Superior temporal gyrus (tissue), 1 donor: Measurements from ENCODE around the gene DKK2.
A peak's percentile ranks its signal among the peaks of the same experiment; 100 is the strongest.

Experiments used
- DNase-seq: peaks from one replicate; pipeline ENCODE4 v3.0.0-alpha.2; 2016; ENCODE audit errors: extremely low spot score

Gene DKK2, protein sequence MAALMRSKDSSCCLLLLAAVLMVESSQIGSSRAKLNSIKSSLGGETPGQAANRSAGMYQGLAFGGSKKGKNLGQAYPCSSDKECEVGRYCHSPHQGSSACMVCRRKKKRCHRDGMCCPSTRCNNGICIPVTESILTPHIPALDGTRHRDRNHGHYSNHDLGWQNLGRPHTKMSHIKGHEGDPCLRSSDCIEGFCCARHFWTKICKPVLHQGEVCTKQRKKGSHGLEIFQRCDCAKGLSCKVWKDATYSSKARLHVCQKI

DNA sequence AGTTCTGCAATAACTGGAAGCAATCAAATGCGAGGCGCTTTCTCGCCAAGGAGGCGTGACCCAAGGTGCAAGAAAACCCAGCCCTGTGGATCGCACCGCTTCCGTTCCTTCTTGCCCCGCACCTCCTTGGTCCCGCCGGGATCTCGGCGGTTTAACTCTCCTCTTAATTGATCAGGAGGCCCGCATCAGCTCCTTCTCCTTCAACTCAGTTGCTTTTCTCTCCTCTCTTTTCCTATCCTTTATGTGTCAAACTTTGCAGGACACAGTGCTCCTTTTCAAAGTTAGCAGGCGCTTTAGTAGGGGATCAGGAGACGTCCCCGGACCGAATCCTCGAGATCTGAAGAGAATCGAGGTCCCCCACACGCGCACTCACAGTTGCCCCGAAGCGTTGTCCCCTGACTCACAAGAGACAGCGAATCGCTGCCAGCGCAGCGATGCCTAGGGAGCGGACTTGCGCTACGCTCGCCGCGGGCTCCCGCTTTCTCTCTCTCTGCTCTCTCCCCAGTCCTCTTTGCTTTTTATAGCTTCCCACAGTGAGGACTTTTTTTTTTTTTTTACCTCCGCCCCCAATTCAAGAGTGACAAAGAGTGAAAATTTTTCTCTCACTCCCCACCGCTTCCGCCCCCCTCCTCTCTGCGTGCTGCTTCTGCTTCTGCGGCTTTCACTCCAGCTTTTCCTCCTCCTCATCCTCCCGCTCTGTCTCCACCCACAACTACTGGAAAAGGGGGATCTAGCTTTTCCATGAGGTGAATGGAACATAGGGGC lies at the start of gene DKK2:
DKK2 (minus strand) TSS at position 495 of the 765 bp plus-strand sequence. CDS start 722 bp downstream, outside the sequence.
- DNase-seq = peak; percentile 40

DNA sequence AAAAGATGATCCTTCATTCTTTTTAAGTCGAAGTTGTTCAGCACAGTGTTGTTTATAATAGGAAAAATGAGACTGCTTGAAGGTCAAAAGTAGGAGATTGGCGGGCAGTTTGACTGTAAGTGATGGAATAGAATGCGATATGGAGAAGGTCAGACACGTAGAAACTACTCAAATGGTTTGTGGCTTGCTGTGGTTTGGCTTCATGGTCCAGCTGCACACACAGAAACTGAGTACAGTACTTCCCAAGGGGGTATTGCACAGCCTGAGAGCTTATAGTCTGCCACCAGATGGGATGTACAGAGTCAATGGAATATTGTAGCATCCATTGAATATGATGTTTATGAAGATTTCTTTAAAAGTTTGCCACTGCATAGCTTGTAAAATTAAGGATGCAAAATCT lies 41.1 kb upstream of the DKK2 start:
- DNase-seq = no peak

DNA sequence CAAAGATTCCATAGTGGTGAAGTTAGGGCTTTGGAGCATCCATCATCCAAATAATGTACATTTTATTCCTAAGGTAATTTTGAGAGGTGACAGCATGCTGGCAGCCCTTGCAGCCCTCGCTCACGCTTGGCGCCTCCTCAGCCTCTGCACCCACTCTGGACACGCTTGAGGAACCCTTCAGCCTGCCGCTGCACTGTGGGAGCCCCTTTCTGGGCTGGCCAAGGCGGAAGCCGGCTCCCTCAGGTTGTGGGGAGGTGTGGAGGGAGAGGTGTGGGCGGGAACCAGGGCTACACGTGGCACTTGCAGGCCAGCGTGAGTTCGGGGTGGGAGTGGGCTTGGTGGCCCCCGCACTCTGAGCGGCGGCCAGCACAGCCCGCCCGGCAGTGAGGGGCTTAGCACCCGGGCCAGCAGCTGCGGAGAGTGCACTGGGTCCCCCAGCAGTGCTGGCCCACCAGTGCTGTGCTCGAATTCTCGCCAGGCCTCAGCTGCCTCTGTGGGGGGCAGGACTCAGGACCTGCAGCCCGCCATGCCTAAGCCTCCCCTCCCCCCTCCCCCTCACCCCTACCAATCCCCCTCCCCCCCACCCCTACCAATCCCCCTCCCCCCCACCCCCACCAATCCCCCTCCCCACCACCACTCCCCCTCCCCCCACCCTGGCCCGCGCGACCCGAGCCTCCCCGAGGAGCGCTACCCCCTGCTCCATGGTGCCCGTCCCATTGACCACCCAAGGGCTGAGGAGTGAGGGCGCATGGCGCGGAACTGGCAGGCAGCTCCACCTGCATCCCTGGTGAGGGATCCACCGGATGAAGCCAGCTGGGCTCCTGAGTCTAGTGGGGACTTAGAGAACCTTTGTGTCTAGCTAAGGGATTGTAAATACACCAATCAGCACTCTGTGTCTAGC lies 37.0 kb upstream of the DKK2 start:
- DNase-seq = no peak

DNA sequence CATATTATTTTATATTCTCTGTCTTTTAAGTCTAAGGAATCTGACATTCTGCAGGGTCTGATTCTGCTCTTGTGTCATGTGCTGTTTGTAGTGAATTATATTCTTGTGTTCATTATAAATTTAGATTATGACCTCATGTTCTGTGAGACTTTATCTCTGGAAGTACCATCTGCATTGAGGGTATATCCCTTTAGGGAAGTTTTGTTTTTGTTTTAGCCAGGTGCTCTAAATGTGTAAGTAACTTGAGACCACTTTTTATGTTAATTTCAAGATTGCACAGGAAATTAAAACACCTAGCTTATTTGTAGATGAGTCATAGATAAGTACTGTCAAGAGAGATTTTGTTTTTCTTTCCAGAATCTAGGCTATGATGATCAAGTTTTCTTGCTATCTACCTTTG lies 35.0 kb upstream of the DKK2 start:
- no peak for DNase-seq

DNA sequence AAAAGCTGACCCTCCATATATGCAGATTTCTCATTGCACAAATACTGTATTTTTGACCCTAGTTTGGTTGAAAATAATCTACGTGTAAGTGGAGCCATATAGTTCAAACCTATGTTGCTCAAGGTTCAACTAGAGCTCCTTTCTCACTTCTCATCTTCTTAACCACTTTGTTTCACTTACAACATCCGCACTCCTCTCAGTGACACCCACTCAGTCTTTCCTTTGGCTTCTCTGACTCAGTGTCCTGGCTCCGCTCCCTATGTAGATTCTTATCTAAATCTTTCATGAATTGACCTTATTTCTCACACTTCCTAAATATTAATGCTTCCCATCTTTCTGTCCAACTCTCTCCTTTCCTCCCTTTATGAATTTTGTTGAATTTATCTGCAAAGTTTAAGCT lies 32.9 kb upstream of the DKK2 start:
- no peak for DNase-seq

DNA sequence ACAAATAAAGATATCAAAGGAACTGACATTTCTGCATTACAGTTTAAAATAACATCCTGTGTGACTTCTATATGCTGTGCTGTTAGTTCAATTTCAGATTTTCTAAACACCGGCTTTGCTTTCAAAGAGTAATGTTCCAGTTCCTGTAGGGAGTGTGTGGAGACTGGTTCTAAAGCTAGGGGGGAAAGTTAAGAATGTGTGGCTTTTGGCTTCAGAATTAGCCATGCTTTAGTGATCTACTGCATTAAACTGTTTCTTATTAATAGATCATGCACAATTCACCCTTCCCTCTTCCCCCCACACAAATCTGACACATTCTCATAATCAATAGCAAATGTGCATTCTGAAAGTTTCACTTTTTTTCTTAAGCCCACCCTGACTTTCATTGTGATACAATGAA lies 32.0 kb upstream of the DKK2 start:
- no peak for DNase-seq

DNA sequence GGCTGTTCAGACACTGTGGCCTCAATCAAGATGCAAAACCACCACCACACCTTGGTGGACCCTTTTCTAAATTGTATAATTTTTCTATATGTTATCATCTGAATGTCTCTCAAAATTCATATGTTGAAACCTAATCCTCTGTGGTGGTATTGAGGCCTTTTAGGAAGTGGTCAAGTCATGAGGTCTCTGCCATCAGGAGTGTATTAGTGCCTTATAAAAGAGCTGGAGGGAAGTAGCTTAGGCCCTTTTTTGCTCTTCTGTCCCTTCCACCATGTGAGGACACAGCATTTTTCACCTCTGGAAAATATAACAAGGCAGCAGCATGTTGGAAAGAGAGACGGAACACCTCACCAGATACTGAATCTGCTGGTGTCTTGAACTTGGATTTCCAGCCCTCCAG lies 30.5 kb upstream of the DKK2 start:
- no peak for DNase-seq

DNA sequence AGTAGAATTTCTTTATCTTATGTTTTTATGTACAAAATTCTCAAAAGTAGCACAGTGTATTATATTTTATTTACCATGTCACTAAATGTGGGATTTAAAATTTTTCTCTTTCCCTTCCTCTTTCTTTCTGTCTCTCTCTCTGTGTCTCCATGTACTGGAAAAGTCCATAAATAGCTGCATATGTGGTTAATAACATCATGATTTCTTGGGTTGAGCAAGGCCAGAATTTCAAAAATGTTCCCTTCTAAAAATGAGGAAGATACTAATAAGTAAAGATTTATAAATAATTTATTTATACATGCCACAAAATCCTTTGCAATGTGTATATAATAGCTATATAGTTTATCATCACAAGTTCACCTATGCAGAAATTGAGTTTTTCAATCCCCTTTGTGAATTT lies 29.1 kb upstream of the DKK2 start:
- DNase-seq = no peak

DNA sequence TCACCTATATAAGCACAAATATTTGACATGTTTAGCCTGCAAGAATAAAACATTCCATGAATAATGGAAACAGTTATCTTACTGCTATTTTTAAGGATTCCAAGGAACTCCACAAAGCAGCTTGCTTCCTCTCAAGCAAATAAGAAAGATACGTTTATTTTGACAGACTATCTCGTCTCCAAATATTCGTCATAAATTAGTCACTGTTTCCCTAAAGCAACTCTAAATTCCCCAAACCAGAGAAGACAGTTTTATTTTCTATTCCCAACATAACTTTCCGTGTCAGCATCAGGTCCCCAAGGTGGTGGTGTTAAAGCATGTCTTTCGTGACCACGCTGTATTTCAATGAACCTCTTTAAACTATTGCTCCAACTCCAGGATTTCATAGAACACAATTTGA lies 24.3 kb upstream of the DKK2 start:
- DNase-seq = no peak

DNA sequence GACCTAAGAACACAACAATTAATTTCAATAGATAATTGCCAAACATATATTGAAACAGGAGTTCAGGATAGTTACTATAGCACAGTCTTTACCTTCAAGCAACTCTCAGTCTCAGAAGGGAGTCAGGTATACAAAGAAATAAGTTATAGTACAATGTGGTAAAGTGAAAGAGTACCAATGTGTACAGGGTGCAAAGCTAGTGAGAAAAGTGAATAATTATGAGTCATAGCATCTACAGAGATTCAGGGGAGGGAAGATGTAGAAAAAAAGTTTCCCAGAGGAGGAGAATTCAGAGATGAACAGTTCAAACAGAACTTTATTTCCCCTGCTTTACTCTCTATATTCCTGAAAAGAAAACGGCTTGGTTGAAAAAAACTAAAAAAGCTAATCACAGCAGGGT lies 22.7 kb upstream of the DKK2 start:
- no peak for DNase-seq

DNA sequence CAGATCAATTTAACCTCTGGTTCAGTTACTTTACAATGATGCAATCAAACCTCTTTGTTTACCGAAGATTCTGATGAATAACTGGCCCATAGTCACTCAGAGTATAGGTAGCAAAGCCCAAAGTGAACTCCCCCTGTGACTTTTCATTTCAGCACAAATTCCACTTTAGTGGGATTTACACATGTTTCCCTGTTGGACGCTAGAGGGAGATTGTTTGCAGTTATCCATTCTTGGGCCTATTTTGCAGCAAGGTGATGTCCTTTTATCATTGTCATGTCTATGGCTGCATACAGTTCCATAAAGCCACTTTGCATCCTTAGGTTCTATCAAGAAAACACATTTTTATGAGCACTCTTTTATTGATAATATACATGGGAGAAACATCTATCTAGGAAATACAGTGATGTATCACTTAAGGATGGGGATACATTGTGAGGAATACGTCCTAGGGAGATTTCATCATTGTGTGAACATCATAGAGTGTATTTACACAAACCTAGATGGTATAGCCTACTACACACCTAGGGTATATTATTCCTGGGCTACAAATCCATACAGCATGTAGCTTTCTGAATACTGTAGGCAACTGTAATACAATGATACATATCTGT lies 14.5 kb upstream of the DKK2 start:
- DNase-seq = no peak

DNA sequence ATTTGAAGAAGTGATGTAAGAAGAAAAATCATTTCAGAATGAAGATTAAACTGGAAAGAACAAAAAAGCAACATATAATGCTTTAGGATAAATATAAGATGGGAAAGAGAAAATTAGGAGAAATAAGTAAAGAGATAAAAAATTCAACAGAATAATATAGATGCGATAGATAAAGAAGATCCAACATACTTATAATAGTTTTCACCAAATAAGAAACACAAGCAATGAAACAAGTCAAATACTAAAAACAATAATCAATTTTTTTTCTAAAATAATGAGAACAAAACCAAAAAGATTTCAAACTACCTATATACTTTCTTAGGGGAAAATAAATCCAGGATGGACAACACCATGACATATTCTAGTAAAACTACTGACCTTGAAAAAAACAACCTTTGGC lies 10.1 kb upstream of the DKK2 start:
- DNase-seq = no peak

DNA sequence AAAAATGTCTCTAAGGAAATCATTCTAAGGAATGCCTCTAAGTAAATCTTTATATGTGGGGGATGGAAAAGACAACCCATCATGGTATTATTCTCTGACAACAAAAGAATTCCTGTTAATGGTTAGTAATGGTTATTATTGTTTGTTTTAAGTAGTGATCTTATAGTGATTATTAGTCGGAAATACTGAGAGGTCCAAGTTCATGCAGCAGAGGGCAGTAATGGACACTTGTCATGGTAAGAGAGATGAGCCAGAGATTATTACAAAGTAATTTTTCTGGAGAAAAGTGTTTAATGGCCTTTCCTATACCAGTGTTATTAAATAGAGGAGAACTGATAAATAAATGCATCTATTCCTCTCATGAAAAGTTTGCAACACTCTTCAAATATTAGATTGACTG lies 8.1 kb upstream of the DKK2 start:
- no peak for DNase-seq

DNA sequence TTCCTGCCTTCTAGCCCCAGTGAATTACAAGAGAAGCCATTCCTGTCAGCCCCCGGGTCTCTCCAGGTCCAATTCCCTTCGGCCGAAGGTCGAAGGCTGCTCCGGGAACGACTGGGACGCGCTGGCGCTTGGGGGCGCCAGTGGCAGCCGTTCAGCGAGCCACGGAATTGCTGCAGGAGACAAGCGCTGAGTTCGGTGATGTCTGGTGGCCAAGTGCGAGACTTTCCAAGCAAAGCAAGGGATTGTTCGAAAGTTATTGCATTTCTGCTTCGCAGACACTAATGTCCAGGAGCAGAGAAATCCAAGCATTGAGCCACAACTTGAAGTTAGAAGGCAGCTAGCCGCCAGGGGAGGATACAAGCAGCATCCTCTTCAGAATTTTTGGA lies 1.1 kb upstream of the DKK2 start:
- peak; percentile 68 for DNase-seq

DNA sequence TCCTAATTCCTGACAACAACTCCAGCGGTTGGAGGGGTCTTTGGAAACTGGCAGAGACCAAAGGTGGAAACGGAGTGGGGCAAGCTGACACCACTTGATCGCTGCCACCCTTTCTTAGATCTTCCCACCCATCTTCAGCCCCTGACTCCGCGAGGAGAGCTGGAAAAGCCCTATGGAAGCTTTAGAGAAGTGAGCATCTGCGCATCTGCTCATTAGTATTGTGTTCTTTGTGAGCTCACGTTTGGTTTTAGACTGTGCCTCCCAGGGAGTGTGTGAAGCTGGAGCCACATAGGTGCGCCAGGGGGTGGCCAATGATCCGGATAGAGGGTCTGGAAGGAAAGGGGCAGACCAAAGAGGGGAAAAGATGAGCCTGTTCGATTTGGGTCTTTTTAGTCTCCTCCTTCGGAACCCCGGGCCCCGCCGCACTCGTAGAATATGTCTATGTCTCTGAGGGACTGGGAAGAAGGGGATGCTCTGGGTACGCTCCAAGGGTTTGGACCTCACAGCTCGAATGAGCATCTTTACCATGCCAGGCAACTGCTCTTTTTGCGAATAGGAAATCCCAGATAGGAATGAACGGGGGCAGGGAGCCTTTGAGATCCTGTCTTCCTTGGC lies 578 bp upstream of the DKK2 start:
- peak; percentile 22 for DNase-seq

DNA sequence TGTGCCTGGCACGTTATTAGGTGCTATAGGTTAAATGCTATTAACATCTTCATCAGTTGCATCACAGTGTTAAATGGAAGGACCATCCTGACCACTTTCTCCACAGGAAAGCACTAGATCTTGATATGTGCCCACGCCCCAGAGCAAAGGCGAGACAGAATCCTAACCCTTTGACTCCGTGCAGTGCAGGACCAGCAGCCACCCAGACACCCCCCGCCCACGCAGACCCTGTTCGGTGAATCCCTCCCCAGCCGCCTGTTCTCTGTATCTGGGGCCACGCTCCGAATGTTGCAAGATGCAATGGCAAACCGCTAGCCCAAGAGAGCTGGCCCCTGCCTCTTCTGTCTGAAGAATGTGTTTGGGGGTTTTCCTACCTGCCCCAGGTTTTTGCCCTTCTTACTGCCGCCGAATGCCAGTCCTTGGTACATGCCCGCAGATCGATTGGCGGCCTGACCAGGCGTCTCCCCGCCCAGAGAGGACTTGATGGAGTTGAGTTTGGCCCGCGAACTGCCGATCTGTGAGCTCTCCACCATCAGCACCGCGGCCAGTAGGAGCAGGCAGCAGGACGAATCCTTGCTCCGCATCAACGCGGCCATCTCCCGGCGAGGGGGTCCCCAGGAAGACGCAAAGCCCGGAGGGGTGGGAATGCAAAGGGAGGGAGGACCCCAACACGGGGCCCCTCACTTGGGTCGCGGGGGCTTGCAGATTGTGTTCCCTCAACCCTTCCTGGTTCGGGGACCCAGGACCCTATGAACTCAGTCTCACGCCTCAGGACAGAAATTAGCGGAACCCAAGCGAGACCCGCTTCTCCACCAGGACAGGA lies 906 bp downstream of the DKK2 start:
- DNase-seq = no peak

DNA sequence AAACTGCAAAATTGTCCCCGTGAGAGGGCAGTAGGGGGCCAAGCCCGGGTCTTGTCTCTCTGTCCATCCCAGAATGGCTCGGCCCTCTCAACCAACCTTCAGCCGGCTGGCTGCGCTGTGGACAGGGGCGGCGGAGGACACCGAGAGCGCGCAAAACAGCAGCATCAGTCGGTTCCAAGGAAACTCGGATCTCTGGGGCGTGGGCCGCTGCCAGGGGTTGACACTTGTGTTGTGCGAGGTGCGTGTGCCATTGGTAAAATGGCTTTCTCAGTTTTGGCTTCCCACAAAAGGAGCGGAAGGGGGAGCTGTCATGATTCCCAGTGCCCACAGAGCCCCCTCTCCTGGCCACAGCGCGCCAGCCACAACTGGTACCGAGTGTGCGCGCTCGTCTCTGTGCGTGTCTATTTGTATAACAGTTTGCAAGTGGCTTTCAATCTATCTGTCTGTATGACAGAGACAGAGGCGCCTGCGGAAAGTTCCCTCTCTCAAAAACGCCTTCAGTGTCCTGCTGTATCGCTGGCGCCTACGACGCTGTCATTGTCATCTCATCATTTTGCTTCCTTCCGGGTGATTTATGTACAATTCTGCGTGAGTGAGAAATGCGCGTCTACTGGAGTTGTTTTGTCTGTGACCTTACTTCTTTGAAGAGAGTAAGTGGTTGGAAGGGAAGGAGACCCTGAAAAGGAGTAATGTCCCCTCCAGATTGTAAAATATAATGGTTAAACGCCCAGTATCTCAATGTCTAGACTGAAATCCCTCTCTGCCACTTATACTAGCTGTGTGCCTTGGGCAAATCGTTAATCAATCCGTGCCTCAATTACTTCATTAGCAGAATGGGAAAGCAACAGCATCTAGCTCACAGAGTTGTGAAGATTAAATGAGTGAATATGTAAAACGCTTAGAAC lies 1.8 kb downstream of the DKK2 start:
- DNase-seq = peak; percentile 76

DNA sequence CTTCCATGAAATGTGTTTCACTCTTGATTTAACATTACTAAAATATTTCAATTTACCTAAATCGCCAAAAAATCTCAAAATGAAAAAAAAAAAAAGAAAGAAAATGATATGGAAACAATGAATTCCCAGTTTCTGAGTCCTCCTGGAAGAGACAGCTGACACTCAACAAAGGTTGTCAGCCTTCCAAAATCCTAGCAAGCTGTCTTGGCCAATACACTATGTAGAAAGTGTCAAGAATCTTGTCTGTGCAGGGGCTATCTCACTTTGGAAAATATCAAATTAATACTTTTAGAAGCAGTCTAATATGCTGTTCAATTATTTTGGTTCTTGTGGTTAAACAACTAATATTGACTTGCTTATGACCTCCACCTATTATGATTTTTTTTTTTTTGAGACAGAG lies 8.7 kb downstream of the DKK2 start:
- DNase-seq = no peak

DNA sequence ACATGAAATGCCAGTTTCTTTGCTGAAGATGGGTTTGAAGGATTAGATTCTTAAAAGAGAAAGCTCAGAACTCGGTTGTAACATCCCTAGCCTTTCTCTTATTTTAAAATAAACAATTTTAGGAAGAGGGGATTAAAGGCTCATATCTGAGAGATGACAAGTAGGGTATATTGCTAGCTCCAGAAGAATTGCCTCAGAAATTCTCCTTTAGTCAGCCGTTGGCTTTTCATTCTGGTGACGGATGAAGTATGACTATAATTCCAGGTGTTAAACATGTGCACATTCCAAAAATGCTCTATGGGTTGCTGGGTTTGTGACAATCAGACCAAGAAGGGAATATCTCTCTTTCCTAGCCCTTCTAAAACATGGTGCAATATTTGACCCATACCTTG lies 17.8 kb downstream of the DKK2 start:
- DNase-seq = no peak
